MM.1S (cell line): ENCODE measurements around the gene NDUFV2.

Experiments
- EZH2 ChIP-seq: fragments of 300-600 bp; sonication (generic); optimal IDR thresholded peaks from 2 replicates; pipeline ENCODE3; 2017; ENCODE audit warnings: low read depth, mild to moderate bottlenecking, antibody characterized with exemption, low read length, mixed read lengths
- EZH2phosphoT487 ChIP-seq: fragments of 300-600 bp; sonication (generic); IDR thresholded peaks from 2 replicates; pipeline ENCODE4 v1.6.1; 2018; ENCODE audit warnings: antibody characterized with exemption, low read length
- TF ChIP-seq, protein P1 (sequence below): fragments of 300-600 bp; sonication (generic); IDR thresholded peaks from 2 replicates; pipeline ENCODE4 v1.5.1; 2016; ENCODE audit warnings: antibody characterized with exemption, low read length, mixed read lengths

- TF ChIP-seq, protein P1, sequence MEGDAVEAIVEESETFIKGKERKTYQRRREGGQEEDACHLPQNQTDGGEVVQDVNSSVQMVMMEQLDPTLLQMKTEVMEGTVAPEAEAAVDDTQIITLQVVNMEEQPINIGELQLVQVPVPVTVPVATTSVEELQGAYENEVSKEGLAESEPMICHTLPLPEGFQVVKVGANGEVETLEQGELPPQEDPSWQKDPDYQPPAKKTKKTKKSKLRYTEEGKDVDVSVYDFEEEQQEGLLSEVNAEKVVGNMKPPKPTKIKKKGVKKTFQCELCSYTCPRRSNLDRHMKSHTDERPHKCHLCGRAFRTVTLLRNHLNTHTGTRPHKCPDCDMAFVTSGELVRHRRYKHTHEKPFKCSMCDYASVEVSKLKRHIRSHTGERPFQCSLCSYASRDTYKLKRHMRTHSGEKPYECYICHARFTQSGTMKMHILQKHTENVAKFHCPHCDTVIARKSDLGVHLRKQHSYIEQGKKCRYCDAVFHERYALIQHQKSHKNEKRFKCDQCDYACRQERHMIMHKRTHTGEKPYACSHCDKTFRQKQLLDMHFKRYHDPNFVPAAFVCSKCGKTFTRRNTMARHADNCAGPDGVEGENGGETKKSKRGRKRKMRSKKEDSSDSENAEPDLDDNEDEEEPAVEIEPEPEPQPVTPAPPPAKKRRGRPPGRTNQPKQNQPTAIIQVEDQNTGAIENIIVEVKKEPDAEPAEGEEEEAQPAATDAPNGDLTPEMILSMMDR: peak; percentile 74
- TF ChIP-seq EZH2phosphoT487 (no peak), EZH2 (no peak)
Observed at GRCh38 chr18:9147440-9148202, 45.1 kb downstream of the NDUFV2 start.
